ENCODE data around the gene SEMA6A. TPM values are rescaled to one million over a fixed set of nuclear protein-coding genes. Genes with fewer than 3 reads are reported as not detected.
A peak's percentile ranks its signal among the peaks of the same experiment; 100 is the strongest.

SEMA6A gene, protein sequence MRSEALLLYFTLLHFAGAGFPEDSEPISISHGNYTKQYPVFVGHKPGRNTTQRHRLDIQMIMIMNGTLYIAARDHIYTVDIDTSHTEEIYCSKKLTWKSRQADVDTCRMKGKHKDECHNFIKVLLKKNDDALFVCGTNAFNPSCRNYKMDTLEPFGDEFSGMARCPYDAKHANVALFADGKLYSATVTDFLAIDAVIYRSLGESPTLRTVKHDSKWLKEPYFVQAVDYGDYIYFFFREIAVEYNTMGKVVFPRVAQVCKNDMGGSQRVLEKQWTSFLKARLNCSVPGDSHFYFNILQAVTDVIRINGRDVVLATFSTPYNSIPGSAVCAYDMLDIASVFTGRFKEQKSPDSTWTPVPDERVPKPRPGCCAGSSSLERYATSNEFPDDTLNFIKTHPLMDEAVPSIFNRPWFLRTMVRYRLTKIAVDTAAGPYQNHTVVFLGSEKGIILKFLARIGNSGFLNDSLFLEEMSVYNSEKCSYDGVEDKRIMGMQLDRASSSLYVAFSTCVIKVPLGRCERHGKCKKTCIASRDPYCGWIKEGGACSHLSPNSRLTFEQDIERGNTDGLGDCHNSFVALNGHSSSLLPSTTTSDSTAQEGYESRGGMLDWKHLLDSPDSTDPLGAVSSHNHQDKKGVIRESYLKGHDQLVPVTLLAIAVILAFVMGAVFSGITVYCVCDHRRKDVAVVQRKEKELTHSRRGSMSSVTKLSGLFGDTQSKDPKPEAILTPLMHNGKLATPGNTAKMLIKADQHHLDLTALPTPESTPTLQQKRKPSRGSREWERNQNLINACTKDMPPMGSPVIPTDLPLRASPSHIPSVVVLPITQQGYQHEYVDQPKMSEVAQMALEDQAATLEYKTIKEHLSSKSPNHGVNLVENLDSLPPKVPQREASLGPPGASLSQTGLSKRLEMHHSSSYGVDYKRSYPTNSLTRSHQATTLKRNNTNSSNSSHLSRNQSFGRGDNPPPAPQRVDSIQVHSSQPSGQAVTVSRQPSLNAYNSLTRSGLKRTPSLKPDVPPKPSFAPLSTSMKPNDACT
- polyA plus RNA-seq (2013, experiment 1 of 2) = 8.8 TPM
- 8.0 TPM for polyA plus RNA-seq (2013, experiment 2 of 2)

DNA sequence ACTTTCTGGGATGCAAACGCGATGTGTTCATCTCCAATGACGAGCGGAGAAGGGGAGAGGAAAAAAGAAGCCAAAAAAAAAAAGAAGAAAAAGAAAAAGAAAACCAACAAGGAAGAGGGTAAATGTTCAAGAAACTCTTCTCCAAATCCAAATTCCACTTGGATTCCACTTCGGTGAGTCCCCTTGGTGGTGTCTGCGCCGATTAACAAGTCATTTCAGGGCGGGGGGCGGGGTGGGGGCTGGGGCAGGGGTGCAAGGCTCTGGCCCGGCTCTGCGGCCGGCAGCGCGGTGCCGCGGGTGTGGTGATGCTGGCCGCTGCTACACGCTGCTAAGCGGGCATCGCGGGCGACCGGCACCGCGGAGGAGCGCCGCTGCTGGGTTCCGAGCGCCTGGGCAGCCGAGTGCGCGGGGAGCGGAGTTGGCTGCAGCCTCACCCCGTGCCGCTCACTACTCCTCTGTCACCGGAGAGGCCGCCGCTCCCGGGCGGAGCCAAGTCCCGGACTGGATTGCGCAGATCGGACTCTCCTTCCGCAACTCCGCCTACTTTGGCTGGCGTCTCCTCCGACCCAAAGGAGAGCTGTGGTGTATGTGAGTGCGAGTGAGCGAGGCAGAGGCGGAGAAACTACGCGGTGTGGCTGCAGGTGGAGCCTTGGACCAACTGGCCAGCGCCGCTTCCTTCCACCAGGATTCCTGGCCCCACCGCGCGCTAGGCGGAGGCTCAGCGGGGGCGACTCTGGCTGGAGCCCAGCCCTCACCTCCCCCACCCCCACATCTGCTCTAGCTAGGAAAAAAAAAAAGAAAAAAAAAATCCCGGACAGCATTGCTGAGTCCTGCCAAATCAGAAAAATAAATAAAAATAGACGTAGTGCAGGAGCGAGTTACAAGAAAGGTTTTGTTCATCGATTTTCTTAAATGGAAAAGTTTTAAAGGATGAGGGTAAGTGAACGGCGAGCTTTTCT is at the start of gene SEMA6A:
Gene SEMA6A, minus strand, starts transcription at position 457 of the 959 bp plus-strand sequence. CDS start 69,879 bp downstream, outside the sequence.
- DNase-seq = peak; percentile 95
- peak within 1 kb of the TSS; percentile 64 for H3K27ac ChIP-seq (ENCODE audit: low read length, poor library complexity, severe bottlenecking)
- peak within 1 kb of the TSS; percentile 82 for H3K4me2 ChIP-seq (ENCODE audit: low read length, poor library complexity, severe bottlenecking)
- peak within 1 kb of the TSS; percentile 77 to 85 for H3K4me3 ChIP-seq (ENCODE audit: insufficient read depth in 1 of 2, low read depth in 1 of 2, low read length in 2 of 2)
- H2BK12ac ChIP-seq (ENCODE audit: low read length in 2 of 2) = peak within 1 kb of the TSS; percentile 51 to 69
- H3K27me3 ChIP-seq (ENCODE audit: control insufficient read depth in 1 of 2, insufficient read depth in 1 of 2, low read length in 2 of 2) = peaks cover 3 to 61% of the 10 kb centered on the region in 2 experiments
- WGBS = under 1% methylated on average over 52 of the region's 66 CpGs
- no peak within 1 kb of the TSS for H2AK5ac ChIP-seq (ENCODE audit: low read length, severe bottlenecking)
- peak within 1 kb of the TSS; percentile 75 for H2AFZ ChIP-seq (ENCODE audit: low read depth, low read length)
- H3K9me3 ChIP-seq (ENCODE audit: control insufficient read depth, low read length) = no peaks in the 10 kb centered on the region
- H3K4ac ChIP-seq (ENCODE audit: low read depth in 1 of 2, low read length in 2 of 2) = peak within 1 kb of the TSS in 1 of 2 experiments; percentile 87
- H3K4me1 ChIP-seq (ENCODE audit: control insufficient read depth, insufficient read depth, low read depth, low read length) = peaks cover 16% of the 10 kb centered on the region
- peak within 1 kb of the TSS; percentile 84 for H2BK120ac ChIP-seq (ENCODE audit: low read depth, low read length)
- peak within 1 kb of the TSS; percentile 54 for H2BK5ac ChIP-seq (ENCODE audit: low read depth, low read length, poor library complexity, severe bottlenecking)
- peak within 1 kb of the TSS in 1 of 2 experiments; percentile 14 for H3K23ac ChIP-seq (ENCODE audit: low read length in 2 of 2)
- peak within 1 kb of the TSS; percentile 73 for H3K9ac ChIP-seq (ENCODE audit: low read length)
- peak within 1 kb of the TSS in 1 of 2 experiments; percentile 13 for H3K14ac ChIP-seq (ENCODE audit: low read length in 2 of 2)
- peaks cover 0 to 4% of the 10 kb centered on the region in 2 experiments for H3K36me3 ChIP-seq (ENCODE audit: control insufficient read depth in 1 of 2, insufficient read depth in 2 of 2, low read depth in 1 of 2, low read length in 2 of 2)
- peak within 1 kb of the TSS; percentile 70 for H4K91ac ChIP-seq (ENCODE audit: low read length)
- H2BK15ac ChIP-seq (ENCODE audit: low read depth, poor library complexity, severe bottlenecking) = peak within 1 kb of the TSS; percentile 85
- H4K8ac ChIP-seq (ENCODE audit: low read length) = peak within 1 kb of the TSS; percentile 43
- H3K79me1 ChIP-seq (replicated peaks; ENCODE audit: low read length, poor library complexity, severe bottlenecking) = peaks cover 10% of the 10 kb centered on the region
- peak within 1 kb of the TSS; percentile 81 to 84 for H3K18ac ChIP-seq (ENCODE audit: low read depth in 1 of 2, low read length in 2 of 2)

DNA sequence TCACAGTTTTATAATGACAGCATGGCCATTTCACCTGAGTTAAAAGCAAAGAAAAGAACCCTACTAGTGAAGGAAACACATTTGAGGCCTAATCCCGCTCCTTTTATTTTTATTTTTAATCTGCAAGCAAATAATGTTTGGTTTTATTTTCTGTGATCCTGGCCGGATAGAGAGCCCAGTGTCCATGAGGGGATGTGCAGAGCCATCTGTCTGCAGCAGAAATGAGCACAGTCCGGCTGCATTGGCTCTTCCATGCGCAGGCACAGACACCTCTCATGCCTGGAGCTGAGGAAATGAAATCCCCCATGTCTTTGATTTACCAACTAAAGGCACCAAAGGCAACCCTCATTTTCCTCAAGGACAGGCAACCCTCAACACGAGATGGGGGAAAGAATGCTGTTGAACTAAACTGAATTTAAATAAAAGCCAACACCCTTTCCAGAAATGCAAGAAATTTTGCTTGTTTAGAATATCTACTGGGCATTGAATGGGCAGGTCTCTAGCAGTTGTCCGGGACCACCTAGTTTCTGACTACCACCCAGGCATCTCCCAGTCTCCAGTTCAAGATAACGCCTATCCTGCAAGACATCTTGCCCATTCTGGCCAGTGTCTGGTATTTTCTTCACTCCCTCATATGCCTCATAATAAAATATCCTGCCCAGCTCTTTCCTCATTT is 47.9 kb upstream of the SEMA6A start:
- no peaks in the 10 kb centered on the region for H3K9me3 ChIP-seq (ENCODE audit: control insufficient read depth, low read length)
- no peak overlapping the region for H3K18ac ChIP-seq (ENCODE audit: low read depth in 1 of 2, low read length in 2 of 2)
- no peak overlapping the region for H3K23ac ChIP-seq (ENCODE audit: low read length in 2 of 2)
- no peak overlapping the region for H3K4me3 ChIP-seq (ENCODE audit: insufficient read depth in 1 of 2, low read depth in 1 of 2, low read length in 2 of 2)
- H2BK120ac ChIP-seq (ENCODE audit: low read depth, low read length) = no peak overlapping the region
- no peak for DNase-seq
- H2AFZ ChIP-seq (ENCODE audit: low read depth, low read length) = no peak overlapping the region
- no peak overlapping the region for H2BK12ac ChIP-seq (ENCODE audit: low read length in 2 of 2)
- no peak overlapping the region for H2BK5ac ChIP-seq (ENCODE audit: low read depth, low read length, poor library complexity, severe bottlenecking)
- H3K79me1 ChIP-seq (replicated peaks; ENCODE audit: low read length, poor library complexity, severe bottlenecking) = no peaks in the 10 kb centered on the region
- H3K4me1 ChIP-seq (ENCODE audit: control insufficient read depth, insufficient read depth, low read depth, low read length) = peaks cover 1% of the 10 kb centered on the region
- no peaks in the 10 kb centered on the region for H3K27me3 ChIP-seq (ENCODE audit: control insufficient read depth in 1 of 2, insufficient read depth in 1 of 2, low read length in 2 of 2)
- H2AK5ac ChIP-seq (ENCODE audit: low read length, severe bottlenecking) = no peak overlapping the region
- no peak overlapping the region for H3K4me2 ChIP-seq (ENCODE audit: low read length, poor library complexity, severe bottlenecking)
- H3K4ac ChIP-seq (ENCODE audit: low read depth in 1 of 2, low read length in 2 of 2) = no peak overlapping the region
- H3K27ac ChIP-seq (ENCODE audit: low read length, poor library complexity, severe bottlenecking) = no peak overlapping the region
- H4K91ac ChIP-seq (ENCODE audit: low read length) = no peak overlapping the region
- WGBS = 90% methylated on average over 5 of the region's 7 CpGs
- H4K8ac ChIP-seq (ENCODE audit: low read length) = no peak overlapping the region
- no peak overlapping the region for H2BK15ac ChIP-seq (ENCODE audit: low read depth, poor library complexity, severe bottlenecking)
- no peaks in the 10 kb centered on the region for H3K36me3 ChIP-seq (ENCODE audit: control insufficient read depth in 1 of 2, insufficient read depth in 2 of 2, low read depth in 1 of 2, low read length in 2 of 2)
- H3K9ac ChIP-seq (ENCODE audit: low read length) = no peak overlapping the region
- H3K14ac ChIP-seq (ENCODE audit: low read length in 2 of 2) = no peak overlapping the region

- Histone ChIP-seq H3K4me1 (ENCODE audit: control insufficient read depth, insufficient read depth, low read depth, low read length) (peaks cover 1% of the 10 kb centered on the region), H2BK12ac (ENCODE audit: low read length in 2 of 2) (no peak overlapping the region), H3K27ac (ENCODE audit: low read length, poor library complexity, severe bottlenecking) (no peak overlapping the region), H3K14ac (ENCODE audit: low read length in 2 of 2) (no peak overlapping the region), H3K4ac (ENCODE audit: low read depth in 1 of 2, low read length in 2 of 2) (no peak overlapping the region), H3K23ac (ENCODE audit: low read length in 2 of 2) (no peak overlapping the region), H3K18ac (ENCODE audit: low read depth in 1 of 2, low read length in 2 of 2) (no peak overlapping the region), H3K4me3 (ENCODE audit: insufficient read depth in 1 of 2, low read depth in 1 of 2, low read length in 2 of 2) (no peak overlapping the region), H4K91ac (ENCODE audit: low read length) (no peak overlapping the region), H3K9me3 (ENCODE audit: control insufficient read depth, low read length) (no peaks in the 10 kb centered on the region), H3K27me3 (ENCODE audit: control insufficient read depth in 1 of 2, insufficient read depth in 1 of 2, low read length in 2 of 2) (no peaks in the 10 kb centered on the region), H3K36me3 (ENCODE audit: control insufficient read depth in 1 of 2, insufficient read depth in 2 of 2, low read depth in 1 of 2, low read length in 2 of 2) (no peaks in the 10 kb centered on the region), H3K79me1 (replicated peaks; ENCODE audit: low read length, poor library complexity, severe bottlenecking) (no peaks in the 10 kb centered on the region), H2AK5ac (ENCODE audit: low read length, severe bottlenecking) (no peak overlapping the region), H2AFZ (ENCODE audit: low read depth, low read length) (no peak overlapping the region), H2BK120ac (ENCODE audit: low read depth, low read length) (no peak overlapping the region), H4K8ac (ENCODE audit: low read length) (no peak overlapping the region), H2BK15ac (ENCODE audit: low read depth, poor library complexity, severe bottlenecking) (no peak overlapping the region), H3K9ac (ENCODE audit: low read length) (no peak overlapping the region), H2BK5ac (ENCODE audit: low read depth, low read length, poor library complexity, severe bottlenecking) (no peak overlapping the region), H3K4me2 (ENCODE audit: low read length, poor library complexity, severe bottlenecking) (no peak overlapping the region)
- DNase-seq = no peak
- 89% methylated on average over 1 of the region's 2 CpGs for WGBS
Measured at GRCh38 chr5:116621599-116621998, 47.0 kb upstream of the SEMA6A start.
